ENCODE measurements around the gene TGFBR2.

Gene TGFBR2

GRCh38 chr3:30698549-30698948 lies 92.1 kb downstream of the TGFBR2 start:
- in situ Hi-C loops (cut with MboI; ENCODE audit: low sequenced_read_pairs, unreplicated experiment) = loop anchor here (25.0 kb wide), 1 partner anchor 486 kb away; no protein-coding TSS in a partner anchor
- no peak for DNase-seq (ENCODE audit: low spot score)
- TF ChIP-seq CTCF (IDR thresholded peaks at IDR 0.05; ENCODE audit: borderline replicate concordance, control extremely low read depth, extremely low read depth, insufficient read depth, missing control alignments) = no peak

DNA sequence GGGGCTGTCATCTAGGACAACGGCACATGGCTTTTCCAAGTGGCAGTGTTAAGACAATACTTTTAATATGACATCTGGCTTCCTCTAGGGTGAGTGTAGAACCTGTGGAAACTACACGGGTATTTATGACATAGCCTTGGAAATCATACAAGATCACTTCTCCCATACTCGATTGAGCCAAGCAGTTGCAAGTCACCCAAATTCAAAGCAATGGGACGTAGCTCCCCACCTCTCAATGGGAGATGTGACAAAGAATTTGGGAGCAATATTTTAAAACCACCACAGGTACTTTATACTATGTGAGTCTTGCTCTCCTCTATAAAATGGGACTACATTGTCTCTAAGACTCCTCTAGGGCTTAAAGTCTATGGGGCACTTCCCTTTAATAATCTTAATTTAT lies 93.5 kb downstream of the TGFBR2 start:
- TF ChIP-seq CTCF (IDR thresholded peaks at IDR 0.05; ENCODE audit: borderline replicate concordance, control extremely low read depth, extremely low read depth, insufficient read depth, missing control alignments) = no peak
- no peak for DNase-seq (ENCODE audit: low spot score)

GRCh38 chr3:30700702-30701321 lies 94.4 kb downstream of the TGFBR2 start:
- no peak for TF ChIP-seq CTCF (IDR thresholded peaks at IDR 0.05; ENCODE audit: borderline replicate concordance, control extremely low read depth, extremely low read depth, insufficient read depth, missing control alignments)
- in situ Hi-C loops (cut with MboI; ENCODE audit: low sequenced_read_pairs, unreplicated experiment) = no loop called here
- no peak for DNase-seq (ENCODE audit: low spot score)

More for the DNA sequence above, 93.5 kb downstream of the TGFBR2 start:
- in situ Hi-C loops (cut with MboI; ENCODE audit: low sequenced_read_pairs, unreplicated experiment) = loop anchor here (25.0 kb wide), 1 partner anchor 488 kb away; no protein-coding TSS in a partner anchor

GRCh38 chr3:30702038-30702827 lies 95.8 kb downstream of the TGFBR2 start:
- in situ Hi-C loops (cut with MboI; ENCODE audit: low sequenced_read_pairs, unreplicated experiment) = no loop called here
- TF ChIP-seq CTCF (IDR thresholded peaks at IDR 0.05; ENCODE audit: borderline replicate concordance, control extremely low read depth, extremely low read depth, insufficient read depth, missing control alignments) = no peak
- DNase-seq (ENCODE audit: low spot score) = no peak

GRCh38 chr3:30702828-30703397 lies 96.5 kb downstream of the TGFBR2 start:
- in situ Hi-C loops (cut with MboI; ENCODE audit: low sequenced_read_pairs, unreplicated experiment) = no loop called here
- TF ChIP-seq CTCF (IDR thresholded peaks at IDR 0.05; ENCODE audit: borderline replicate concordance, control extremely low read depth, extremely low read depth, insufficient read depth, missing control alignments) = no peak
- no peak for DNase-seq (ENCODE audit: low spot score)

- in situ Hi-C loops (cut with MboI; ENCODE audit: low sequenced_read_pairs, unreplicated experiment) = no loop called here
- no peak for DNase-seq (ENCODE audit: low spot score)
- TF ChIP-seq CTCF (IDR thresholded peaks at IDR 0.05; ENCODE audit: borderline replicate concordance, control extremely low read depth, extremely low read depth, insufficient read depth, missing control alignments) = no peak
Measured at GRCh38 chr3:30704931-30705890, 98.8 kb downstream of the TGFBR2 start.

Measured in GM13976 (cell line).